Stimulated activated CD8-positive, alpha-beta memory T cell treated with anti-CD3 and anti-CD28 coated beads, Interleukin-7, amount 100 ng/mL, for 4 hours (primary cell): ENCODE results near the gene EZH2.

Experiments used
- DNase-seq, 2 donors: peaks; one replicate each; pipeline ENCODE4 v3.0.0-alpha.2; 2020; ENCODE audit warnings: low read depth in 2 of 2

EZH2 gene

DNA sequence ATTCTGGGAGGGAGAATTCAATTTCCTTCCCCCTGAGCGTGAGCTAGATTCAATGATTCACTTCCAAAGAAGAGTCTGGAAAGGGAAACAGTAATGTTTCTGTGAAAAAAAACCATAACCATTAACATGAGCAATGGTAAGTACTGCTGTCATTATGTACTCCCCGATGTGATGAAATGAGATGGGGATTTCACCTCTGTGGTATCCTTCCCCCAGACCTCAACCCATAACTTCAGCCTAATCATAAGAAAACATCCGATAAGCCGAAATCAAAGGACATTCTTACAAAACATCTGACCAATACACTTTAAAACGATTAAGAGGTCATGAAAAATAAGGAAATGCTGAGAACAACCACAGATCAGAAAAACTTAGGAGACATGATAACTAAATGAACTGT lies 27.2 kb downstream of the EZH2 start:
- DNase-seq: no peak

DNA sequence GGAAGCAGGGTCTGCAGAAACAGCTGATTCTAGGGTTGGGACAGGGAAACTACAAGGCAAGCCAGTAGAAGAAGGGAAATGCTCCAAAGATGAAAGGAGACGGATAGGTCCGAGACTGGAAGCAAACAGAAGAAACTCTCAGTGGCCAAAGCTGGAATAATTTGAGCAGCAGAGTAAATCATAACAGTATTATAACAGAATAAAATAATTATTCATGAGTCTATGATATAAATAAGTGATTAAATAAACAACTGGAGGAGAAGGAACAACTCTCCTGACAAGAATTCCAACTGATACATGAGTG lies 27.6 kb downstream of the EZH2 start:
- no peak for DNase-seq

DNA sequence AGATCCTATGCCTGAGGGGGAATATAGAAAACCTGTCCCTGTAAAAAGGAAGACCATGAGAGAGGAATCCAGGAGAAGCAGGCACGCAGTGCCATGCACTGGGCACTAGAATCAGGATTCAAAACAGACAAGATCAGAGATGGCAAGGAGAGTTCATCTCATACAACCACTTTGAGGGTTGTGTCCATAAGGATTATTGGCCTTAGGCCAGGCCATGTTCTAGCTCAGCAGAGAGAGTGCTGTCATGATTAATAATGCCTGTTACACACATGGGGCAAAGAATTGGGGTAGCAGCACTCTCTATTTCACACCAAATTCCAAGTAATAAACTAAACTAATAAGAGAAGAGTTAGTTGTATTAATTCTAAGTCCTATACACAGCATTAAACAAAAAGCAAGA lies 29.1 kb downstream of the EZH2 start:
- no peak for DNase-seq

DNA sequence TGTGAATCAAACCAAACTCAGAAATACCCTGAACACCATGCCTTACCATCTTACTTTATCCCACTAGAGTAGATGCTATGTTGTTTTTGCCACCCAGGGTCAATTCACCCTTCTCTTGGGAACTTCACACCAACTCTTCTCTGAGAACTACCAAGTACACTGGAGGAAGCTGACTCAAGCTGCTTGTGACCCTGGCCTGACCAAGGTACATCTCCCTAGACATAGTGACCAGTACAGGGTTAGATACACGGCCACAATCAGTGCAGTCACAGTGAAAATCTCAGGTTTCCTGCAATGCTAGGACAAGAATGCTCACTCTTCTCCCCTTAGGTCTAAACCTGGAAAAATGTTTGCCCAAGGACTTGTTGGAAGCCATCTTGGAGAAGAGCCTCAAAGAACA lies 31.8 kb downstream of the EZH2 start:
- no peak for DNase-seq

DNA sequence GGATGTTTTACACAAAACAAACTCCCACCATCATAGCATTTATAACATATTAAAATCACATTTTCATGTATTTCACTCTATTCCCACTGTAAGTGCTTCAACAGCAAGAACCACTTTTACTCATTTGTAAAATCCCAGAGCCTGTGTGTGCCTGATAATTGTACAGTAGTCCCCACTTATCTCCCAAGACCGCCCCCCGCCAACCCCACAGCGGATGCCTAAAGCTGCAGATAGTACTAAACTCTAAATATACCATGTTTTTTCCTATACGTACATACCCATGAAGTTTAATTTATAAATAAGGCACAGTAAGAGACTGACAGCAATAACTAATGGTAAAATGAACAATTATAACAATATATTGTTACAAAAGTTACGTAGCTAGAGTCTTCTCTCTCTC lies 33.5 kb downstream of the EZH2 start:
- no peak for DNase-seq

DNA sequence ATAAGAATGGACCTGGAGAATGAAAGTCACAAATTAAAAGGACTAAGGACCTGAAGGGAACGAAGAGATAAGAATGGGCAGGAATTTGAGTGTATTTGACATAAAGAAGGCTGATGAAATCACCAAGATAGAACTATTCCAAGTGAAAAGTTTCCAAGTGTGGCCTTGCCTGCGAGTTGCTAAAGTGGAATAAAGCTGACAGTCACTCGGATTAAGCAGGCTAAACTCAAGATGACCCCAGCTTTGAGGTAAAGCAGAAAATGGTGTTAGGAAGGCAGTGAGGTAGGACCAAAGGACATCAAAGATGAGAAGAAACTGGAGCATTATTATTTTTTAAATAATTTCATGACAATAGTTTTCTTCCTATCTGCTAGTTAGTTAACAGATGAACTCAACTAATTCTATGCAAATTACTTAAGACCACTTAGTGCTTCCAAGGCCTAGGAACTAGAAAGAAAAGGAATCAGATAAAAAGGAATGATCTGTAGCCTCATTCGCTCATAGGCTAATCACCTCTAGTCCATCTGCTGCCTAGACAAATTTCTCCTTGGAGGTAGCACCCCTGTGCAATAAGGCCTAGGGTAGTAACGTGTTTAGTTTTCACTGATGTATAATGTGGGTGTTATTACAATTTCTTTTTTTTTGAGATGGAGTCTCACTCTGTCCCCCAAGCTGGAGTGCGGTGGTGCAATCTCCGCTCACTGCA lies 34.5 kb downstream of the EZH2 start:
- DNase-seq: no peak

DNA sequence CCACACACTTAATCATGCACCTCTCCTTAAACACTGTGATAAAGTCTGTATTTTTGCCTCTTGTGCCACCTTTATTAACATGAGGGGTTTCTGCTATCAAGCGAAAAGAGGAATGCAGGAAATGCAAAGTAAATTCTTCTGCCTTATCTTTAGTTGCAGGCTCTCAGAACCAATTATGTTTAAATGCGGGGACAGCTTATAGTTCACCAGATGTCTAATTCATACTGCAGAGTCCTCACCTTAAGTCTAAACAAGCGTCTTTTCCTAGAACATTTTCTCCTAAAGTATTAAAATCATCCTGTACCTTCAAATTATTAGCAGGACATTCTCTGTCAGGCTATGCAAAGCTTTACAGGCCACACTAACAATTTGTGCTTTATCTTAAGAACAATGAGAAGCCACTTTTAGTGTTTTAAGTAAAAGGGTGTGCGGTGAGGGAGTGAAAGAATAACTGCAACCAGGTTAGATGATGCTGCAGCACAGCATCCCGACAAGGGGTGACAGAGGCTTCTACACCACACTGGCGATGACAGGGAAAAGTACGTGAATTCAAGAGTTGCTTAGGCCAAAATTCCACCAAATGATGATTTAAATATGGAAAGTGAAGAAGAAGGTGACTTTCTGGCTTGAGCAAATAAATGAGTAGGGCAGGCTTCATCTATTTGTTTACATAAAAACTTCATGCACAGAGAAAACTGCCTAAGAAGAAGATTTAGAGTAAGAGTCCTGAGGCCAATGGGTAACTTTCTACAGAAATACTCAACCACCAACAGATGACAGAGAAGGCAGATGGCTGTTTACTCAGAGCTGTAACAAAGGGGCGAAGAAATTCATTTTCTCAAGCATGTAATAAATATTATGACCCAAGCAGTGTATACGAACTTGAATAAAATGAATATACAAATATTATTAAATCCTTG lies 36.0 kb downstream of the EZH2 start:
- no peak for DNase-seq

DNA sequence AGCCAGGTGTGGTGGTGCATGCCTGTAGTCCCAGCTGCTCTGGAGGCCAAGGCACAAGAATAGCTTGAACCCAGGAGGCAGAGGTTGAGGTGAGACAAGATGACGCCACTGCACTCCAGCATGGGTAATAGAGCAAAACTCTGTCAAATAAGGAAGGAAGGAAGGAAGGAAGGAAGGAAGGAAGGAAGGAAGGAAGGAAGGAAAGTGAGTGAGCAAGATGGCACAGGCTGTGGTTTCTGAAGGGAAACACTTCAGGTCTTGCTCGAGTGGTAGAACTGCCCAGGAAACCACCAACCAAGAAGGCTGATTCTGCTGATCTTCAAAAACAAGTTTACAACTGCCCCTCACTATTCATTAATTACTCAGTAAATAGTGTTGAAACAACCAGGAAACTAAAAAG lies 45.2 kb downstream of the EZH2 start:
- no peak for DNase-seq

DNA sequence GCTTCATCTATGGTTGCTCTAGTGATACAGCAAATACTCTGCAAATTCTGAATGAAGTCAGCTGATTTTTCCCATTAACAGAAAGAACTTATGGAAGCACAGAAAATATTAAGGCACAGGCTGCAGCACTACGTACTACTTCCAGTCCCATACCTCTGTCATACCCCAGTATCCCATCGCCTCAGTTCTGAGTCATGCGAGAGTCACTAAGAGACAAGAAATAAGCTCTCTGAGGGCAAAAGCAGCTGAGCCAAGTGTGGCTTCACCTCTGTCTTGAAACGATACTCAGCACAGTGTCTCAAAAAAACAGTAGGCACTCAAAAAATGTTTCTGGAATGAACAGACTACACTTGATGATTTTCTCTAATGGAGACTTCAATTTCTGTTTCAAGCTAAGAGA lies 48.2 kb downstream of the EZH2 start:
- no peak for DNase-seq

DNA sequence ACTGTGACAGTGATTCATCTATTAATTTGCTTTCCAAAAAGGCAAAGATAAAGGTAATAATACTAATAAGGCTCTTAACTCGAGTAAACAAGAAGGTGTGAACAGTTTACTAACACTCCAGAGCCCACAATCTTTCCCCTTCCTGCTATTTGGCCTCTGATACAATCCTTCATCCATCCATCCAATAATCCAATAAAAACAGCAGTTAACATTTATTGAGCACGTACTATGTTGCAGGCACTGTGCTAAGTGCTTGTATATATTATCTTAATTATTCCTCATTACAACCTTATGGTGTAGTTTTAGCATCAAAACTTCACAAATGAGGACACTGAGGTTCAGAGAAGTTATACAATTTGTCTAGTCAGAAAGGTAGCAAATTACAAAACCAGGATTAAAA lies 49.5 kb downstream of the EZH2 start:
- no peak for DNase-seq

DNA sequence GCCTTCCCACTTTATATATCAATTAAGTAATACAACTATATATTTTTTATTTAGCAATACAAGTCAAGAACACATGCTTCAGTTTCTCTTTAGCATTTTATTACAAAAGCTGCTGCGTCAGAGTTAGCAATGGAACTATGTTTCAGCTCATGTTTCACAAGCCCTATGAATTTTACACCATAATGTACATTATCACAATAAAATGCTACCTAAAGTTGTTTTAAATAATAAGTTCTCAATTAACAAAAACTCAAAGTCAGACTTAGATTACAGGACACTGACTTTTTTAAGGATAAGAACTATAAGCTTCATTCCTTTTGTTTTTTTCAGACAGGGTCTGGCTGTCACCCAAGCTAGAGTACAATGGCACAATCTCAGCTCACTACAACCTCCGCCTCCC lies 52.3 kb downstream of the EZH2 start:
- no peak for DNase-seq

DNA sequence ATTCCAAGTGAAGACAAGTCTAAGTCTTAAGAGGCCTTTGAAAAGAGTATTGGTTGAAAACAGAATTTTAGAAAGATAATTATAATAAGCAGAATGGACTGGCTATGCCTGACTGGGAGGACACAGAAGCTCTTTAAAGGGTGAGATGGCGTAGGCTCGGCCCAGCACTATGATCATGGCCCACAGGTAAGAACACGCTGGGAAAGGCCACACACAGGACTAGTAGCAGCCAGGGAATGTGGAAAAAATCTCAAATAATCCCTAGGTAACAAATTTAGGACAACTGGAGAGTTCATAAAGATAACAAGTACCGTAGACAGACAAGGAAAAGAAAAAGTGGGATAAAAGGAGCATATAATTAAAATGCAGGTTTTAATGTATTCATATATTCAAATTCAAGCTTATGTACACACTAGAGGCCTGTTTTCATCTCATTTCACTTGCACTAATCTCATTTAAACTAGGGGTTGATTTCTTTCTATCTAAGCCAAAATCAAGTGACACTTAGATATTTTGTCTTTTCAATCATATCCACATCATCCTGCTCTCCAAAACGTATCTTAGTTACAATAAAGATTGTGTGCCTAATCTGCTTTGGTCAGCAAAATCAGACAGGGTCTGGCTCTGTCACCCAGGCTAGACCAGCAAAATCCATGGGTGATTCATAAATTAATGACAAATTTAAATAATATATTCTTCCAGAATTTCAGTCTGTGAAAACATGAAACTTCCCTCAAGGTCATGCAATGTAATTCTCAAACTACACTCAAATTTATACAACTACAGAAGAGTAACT lies 53.0 kb downstream of the EZH2 start:
- no peak for DNase-seq

DNA sequence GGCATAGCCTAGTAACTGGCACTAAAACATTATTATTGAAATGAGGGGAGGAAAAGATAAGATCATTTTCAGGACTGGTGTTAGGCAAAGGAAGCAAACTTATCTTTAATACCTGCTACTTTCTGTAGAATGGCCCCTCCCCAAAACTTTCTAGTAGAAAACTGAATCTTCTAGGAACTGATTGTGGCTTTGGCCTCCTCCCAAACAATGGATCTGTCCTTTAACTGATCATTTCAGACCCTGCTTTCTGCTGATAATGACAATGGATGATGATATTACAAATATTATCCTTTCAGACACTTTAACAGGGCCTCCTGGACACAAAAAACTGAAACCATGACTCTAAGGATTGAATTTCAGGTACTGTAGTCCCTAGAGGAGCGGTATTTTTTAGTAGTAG lies 55.1 kb downstream of the EZH2 start:
- DNase-seq: no peak

DNA sequence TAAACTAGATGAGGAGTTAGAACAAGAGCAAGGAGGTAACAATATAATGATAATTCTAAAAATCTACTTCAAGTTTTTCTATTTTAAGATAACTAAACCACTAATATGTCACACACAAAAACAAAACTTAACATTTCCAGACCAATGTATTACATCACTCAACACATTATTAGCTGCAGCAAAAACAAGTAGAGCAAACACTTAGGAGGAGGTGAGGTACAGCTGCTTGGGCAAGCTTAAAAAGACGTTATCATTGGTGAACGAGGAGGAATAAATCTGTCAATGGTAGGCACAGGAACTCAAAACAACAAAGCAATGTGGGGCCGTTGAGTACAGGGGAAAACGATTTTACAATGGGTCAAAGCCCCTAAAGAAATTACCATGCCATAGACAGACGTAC lies 58.8 kb downstream of the EZH2 start:
- no peak for DNase-seq

DNA sequence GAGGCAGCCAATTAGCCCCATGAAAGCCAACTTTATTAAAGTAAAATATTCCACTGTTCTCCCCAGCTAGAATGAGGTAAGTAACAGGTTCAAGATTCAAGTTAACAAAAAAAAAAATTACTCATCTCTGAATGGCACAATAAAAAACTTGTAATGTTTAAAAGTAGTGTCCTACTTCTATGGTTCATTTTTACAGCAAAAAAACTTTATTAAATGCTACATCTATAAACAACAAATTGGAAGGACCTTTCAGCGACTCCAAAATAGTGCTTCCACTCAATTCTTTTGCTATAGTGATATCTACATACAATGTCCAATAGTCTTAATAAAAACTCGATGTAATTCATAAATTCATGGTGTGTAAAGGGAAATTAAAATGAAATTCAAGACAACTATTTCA lies 59.2 kb downstream of the EZH2 start:
- no peak for DNase-seq

DNA sequence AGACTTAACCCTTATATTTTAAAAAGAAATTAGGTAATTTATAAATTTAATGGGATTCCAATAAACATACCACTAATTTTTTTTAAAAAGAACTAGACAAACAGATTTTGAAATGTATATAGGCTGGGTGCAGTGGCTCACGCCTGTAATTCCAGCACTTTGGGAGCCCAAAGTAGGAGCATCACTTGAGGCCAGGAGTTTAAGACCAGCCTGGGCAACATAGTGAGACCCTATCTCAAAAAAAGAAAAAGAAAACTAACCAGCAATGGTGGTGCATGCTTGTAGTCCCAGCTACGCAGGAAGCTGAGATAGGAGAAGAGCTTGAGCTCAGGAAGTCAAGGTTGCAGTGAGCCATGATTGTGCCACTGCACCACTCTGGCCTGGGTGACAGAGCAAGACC lies 62.7 kb downstream of the EZH2 start:
- no peak for DNase-seq

DNA sequence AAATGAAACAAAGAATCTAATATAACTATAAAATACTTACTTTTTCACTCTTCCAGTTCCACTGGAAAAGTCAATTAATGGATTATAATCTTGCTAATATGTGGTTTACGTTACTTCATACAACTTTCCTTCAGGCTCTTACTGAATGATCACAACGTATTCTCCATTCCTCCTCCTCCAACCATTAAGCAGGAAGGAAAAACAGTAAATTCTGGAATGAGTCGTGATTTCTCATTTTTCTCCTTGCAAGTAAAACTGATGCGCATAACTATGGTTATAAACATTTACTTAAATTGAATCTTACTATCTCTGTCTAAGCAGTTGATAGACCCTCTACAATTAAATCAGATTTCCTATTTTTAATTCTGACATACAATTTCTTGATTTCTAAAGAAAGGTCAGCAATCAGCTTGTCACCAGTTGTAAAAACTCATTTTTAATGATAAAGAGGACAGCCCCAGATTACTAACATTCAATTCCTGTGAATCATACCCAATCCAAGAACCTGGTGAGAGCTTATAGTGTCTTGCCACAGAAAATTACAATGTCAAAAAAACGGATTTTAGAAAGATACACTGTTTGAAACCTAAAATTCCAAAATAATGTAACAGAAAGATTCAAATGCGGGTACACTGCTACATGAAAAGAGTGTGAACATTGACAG lies 64.3 kb downstream of the EZH2 start:
- no peak for DNase-seq

DNA sequence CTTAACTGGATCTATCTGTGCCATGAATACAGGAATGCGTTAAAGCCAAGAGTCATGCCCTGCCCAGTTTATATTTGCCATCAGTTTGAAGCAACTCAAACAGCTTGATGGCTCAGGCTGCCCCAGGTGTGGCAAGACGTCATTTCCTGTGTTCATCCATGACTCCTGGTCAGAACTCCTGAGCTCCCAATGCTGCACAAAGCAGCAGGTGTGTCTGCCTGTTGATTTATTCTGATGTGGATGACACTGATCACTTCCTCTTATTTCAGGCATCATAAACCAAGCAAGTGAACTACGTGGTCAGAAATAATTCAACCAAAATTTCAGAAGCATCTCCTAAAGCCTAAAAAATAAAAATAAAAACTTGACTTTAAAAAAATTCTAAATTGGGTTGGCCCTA lies 68.5 kb downstream of the EZH2 start:
- no peak for DNase-seq

DNA sequence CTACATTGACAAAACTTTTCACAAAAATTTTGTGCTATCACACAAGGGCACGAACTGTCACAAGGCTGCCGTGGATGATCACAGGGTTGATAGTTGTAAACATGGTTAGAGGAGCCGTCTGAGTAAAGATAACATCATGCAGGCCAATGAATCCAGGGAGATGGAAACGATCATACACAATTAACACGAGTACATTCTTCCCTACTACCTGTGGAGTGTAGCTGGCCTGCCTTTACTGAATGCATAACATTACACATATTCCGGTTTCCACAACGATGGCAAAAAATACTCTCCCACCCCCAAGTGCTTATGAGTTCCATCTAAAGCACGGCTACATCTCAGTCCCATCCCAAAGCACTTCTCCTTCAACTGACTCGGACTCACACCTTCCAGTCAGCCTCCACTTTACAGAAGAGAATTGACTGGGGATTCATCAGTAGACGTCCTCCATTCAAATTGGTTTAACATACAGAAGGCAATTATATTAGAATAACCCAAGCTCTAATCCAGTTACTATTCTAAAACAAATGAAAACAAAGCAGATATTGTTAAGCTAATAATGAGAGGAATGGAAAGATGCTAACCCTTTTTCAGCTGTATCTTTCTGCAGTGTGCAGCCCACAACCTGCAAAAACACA lies 69.0 kb downstream of the EZH2 start:
- no peak for DNase-seq

DNA sequence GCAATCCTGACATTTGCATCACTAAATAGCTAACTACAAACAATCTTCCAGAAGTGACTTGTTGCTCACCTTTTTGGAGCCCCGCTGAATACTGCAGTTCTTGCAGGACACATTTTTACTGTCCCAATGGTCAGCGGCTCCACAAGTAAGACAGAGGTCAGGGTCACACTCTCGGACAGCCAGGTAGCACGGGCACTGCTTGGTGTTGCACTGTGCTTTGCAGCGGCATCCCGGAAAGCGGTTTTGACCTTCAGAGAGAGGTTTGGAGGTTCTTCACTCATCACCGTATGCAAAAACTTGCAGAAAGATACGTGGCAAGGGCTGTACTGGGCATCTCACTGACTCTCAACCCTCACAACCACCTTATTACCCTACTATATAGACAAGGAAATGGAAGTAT lies 70.2 kb downstream of the EZH2 start:
- DNase-seq: no peak

DNA sequence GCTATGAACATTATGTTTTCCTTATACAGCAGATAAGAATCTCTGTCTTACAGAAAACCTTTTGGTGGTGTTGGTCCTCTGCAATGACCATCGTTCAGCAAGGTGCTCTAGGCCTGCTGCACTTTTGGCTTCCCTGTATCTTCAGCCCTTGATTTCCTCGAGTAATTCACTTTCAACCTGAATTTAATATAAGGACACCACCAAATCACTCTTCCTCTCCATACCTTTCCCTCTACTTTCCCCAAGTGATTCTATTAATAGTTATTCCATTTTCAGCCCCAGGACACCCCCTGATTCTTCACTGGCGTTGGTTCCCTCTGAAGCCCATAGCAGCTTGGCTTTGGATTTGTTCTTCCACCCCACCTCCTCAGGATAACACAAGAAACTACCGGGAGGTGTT lies 72.2 kb downstream of the EZH2 start:
- no peak for DNase-seq

DNA sequence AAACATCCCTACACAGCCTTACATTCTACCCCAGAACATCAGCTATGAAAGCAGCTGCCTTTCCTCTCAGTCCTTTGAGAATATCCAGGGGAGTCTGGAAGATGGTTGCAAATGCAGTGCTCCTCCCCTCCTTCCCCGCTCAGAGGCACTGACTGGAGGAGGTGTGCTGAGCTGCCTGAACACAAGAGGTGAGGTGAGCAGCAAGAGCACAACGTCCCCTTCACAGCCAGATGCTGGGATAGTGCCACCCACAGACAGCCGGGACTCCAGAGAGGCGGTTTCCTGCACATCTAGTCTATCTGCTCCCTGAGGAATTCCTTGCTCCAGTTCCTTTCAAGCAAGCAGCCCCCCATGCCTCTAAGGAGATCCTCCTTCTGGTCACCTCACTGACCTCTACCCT lies 74.2 kb downstream of the EZH2 start:
- DNase-seq: no peak
